Nephron progenitor cell (in vitro differentiated cells): ENCODE data around the gene ST6GAL1.
A peak's percentile ranks its signal among the peaks of the same experiment; 100 is the strongest.

ENCODE experiments used
- DNase-seq: peaks from one replicate; pipeline ENCODE4 v3.0.0; 2021
- H3K27ac Mint-ChIP-seq: 2 replicates; pipeline ENCODE4 v1.8.0; 2021; ENCODE audit warnings: mild to moderate bottlenecking, moderate library complexity, mixed read lengths
- H3K27me3 Mint-ChIP-seq: 2 replicates; pipeline ENCODE4 v1.8.0; 2021; ENCODE audit warnings: mild to moderate bottlenecking, low read depth, mixed read lengths; ENCODE audit not compliant: poor library complexity
- H3K36me3 Mint-ChIP-seq: 2 replicates; pipeline ENCODE4 v1.8.0; 2021; ENCODE audit warnings: low read depth, mixed read lengths
- H3K4me1 Mint-ChIP-seq: 2 replicates; pipeline ENCODE4 v1.8.0; 2021; ENCODE audit warnings: mixed read lengths
- H3K4me3 Mint-ChIP-seq: 2 replicates; pipeline ENCODE4 v1.8.0; 2021; ENCODE audit warnings: mild to moderate bottlenecking, moderate library complexity, mixed read lengths
- H3K9me3 Mint-ChIP-seq: 2 replicates; pipeline ENCODE4 v1.8.0; 2021; ENCODE audit warnings: mild to moderate bottlenecking, moderate library complexity, mixed read lengths
- CTCF ChIP-seq: fragments of 200-600 bp; sonication (generic); IDR thresholded peaks from 2 replicates; pipeline ENCODE4 v1.5.0; 2021; ENCODE audit warnings: antibody characterized with exemption

ST6GAL1 gene

GRCh38 chr3:186945255-186945823 is 15.0 kb downstream of the ST6GAL1 start:
- DNase-seq, result no peak
- H3K27ac Mint-ChIP-seq, result no peak overlapping the region
- H3K4me3 Mint-ChIP-seq, result peak overlapping the region; percentile 39

GRCh38 chr3:186946756-186947375 is 16.5 kb downstream of the ST6GAL1 start:
- Mint-ChIP-seq H3K36me3 (peaks cover 88% of the 10 kb centered on the region), H3K4me1 (peaks cover 38% of the 10 kb centered on the region), H3K4me3 (no peak overlapping the region), H3K27me3 (peaks cover 2% of the 10 kb centered on the region), H3K27ac (peak overlapping the region; percentile 65), H3K9me3 (peaks cover 17% of the 10 kb centered on the region)
- no peak for TF ChIP-seq CTCF
- DNase-seq, result no peak

More at GRCh38 chr3:186945255-186945823, 15.0 kb downstream of the ST6GAL1 start:
- no peak for TF ChIP-seq CTCF
- Mint-ChIP-seq H3K27me3 (peaks cover 2% of the 10 kb centered on the region), H3K9me3 (peaks cover 7% of the 10 kb centered on the region), H3K4me1 (peaks cover 50% of the 10 kb centered on the region), H3K36me3 (peaks cover 80% of the 10 kb centered on the region)

- H3K4me3 Mint-ChIP-seq, result no peak overlapping the region
- peaks cover 90% of the 10 kb centered on the region for H3K36me3 Mint-ChIP-seq
- no peak for TF ChIP-seq CTCF
- DNase-seq, result no peak
- peaks cover 41% of the 10 kb centered on the region for H3K9me3 Mint-ChIP-seq
- H3K4me1 Mint-ChIP-seq, result peaks cover 32% of the 10 kb centered on the region
- peak overlapping the region; percentile 69 for H3K27ac Mint-ChIP-seq
- H3K27me3 Mint-ChIP-seq, result peaks cover 2% of the 10 kb centered on the region
Measured at GRCh38 chr3:186949281-186949982, 19.1 kb downstream of the ST6GAL1 start.

- Mint-ChIP-seq H3K36me3 (peaks cover 90% of the 10 kb centered on the region), H3K4me1 (peaks cover 27% of the 10 kb centered on the region), H3K27me3 (peaks cover 2% of the 10 kb centered on the region), H3K9me3 (peaks cover 52% of the 10 kb centered on the region), H3K4me3 (no peak overlapping the region), H3K27ac (peak overlapping the region; percentile 21)
- no peak for DNase-seq
- no peak for TF ChIP-seq CTCF
Measured at GRCh38 chr3:186950402-186951093, 20.2 kb downstream of the ST6GAL1 start.

- no peak for DNase-seq
- no peak for TF ChIP-seq CTCF
- no peak overlapping the region for H3K27ac Mint-ChIP-seq
- H3K4me3 Mint-ChIP-seq, result no peak overlapping the region
- H3K27me3 Mint-ChIP-seq, result peaks cover 2% of the 10 kb centered on the region
- H3K9me3 Mint-ChIP-seq, result peaks cover 52% of the 10 kb centered on the region
- H3K36me3 Mint-ChIP-seq, result peaks cover 94% of the 10 kb centered on the region
- peaks cover 19% of the 10 kb centered on the region for H3K4me1 Mint-ChIP-seq
Measured at GRCh38 chr3:186951640-186952552, 21.6 kb downstream of the ST6GAL1 start.
